ENCODE data around the gene PCGF3.
A peak's percentile ranks its signal among the peaks of the same experiment; 100 is the strongest.
"Not testable (repeated sequence)": the region's sequence is repeated elsewhere in the genome, so short reads cannot be mapped to it uniquely, and the experiment has no call there.

PCGF3 gene

GRCh38 chr4:770022-770421 is 64.4 kb downstream of the PCGF3 start:
- TF ChIP-seq CTCF (IDR thresholded peaks at IDR 0.05; ENCODE audit: insufficient read depth, low read depth, low read length, missing control alignments): no peak
- no peak overlapping the region for H3K4me3 ChIP-seq (ENCODE audit: low read length)
- DNase-seq (ENCODE audit: low read depth): peak; percentile 21

- no peak overlapping the region for H3K4me3 ChIP-seq (ENCODE audit: low read length)
- no peak for TF ChIP-seq CTCF (IDR thresholded peaks at IDR 0.05; ENCODE audit: insufficient read depth, low read depth, low read length, missing control alignments)
- no peak for DNase-seq (ENCODE audit: low read depth)
Measured at GRCh38 chr4:771464-771863, 65.8 kb downstream of the PCGF3 start.

GRCh38 chr4:772118-772517 is 66.5 kb downstream of the PCGF3 start:
- no peak overlapping the region for H3K4me3 ChIP-seq (ENCODE audit: low read length)
- no peak for DNase-seq (ENCODE audit: low read depth)
- TF ChIP-seq CTCF (IDR thresholded peaks at IDR 0.05; ENCODE audit: insufficient read depth, low read depth, low read length, missing control alignments): no peak

GRCh38 chr4:772776-773175 is 67.1 kb downstream of the PCGF3 start:
- TF ChIP-seq CTCF (IDR thresholded peaks at IDR 0.05; ENCODE audit: insufficient read depth, low read depth, low read length, missing control alignments): no peak
- DNase-seq (ENCODE audit: low read depth): no peak
- no peak overlapping the region for H3K4me3 ChIP-seq (ENCODE audit: low read length)

- no peak for TF ChIP-seq CTCF (IDR thresholded peaks at IDR 0.05; ENCODE audit: insufficient read depth, low read depth, low read length, missing control alignments)
- DNase-seq (ENCODE audit: low read depth): no peak
- no peak overlapping the region for H3K4me3 ChIP-seq (ENCODE audit: low read length)
Measured at GRCh38 chr4:773214-773613, 67.6 kb downstream of the PCGF3 start.

- DNase-seq (ENCODE audit: low read depth); H3K4me3 ChIP-seq (ENCODE audit: low read length): not testable (repeated sequence)
Measured at GRCh38 chr4:774419-775092, 68.9 kb downstream of the PCGF3 start.

GRCh38 chr4:775485-775884 is 69.9 kb downstream of the PCGF3 start:
- not testable (repeated sequence) for H3K4me3 ChIP-seq (ENCODE audit: low read length); DNase-seq (ENCODE audit: low read depth)

GRCh38 chr4:776743-777441 is 71.3 kb downstream of the PCGF3 start:
- DNase-seq (ENCODE audit: low read depth): no peak
- H3K4me3 ChIP-seq (ENCODE audit: low read length): no peak overlapping the region
- TF ChIP-seq CTCF (IDR thresholded peaks at IDR 0.05; ENCODE audit: insufficient read depth, low read depth, low read length, missing control alignments): no peak
